Cerebellar nuclear complex (tissue), 1 donor: ENCODE results near the gene RMRP.

Experiments
- DNase-seq, 2 experiments: peaks; one replicate each; lab custom pipeline; 2025; lab: John Stamatoyannopoulos, UW

Gene RMRP

GRCh38 chr9:35611230-35611797 is 46.5 kb downstream of the RMRP start:
- DNase-seq = peak in 1 of 2 experiments; percentile 26

DNA sequence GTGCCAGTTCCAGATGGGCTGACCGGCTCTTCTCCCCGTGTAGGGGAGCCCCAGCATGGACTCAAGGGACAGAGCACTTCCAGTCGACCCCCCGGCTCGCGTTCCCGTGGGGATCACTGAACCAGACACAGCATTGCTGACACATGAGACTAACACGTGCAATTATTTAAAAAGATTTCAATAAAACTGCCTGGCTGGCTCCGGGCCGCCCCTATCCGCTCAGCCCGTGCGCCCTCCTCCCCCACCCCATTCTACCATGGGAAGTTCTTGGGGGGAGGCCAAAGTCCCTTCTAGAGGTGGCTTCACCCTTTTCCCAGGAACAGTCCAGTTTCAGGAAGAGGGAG is 48.0 kb downstream of the RMRP start:
- no peak for DNase-seq

DNA sequence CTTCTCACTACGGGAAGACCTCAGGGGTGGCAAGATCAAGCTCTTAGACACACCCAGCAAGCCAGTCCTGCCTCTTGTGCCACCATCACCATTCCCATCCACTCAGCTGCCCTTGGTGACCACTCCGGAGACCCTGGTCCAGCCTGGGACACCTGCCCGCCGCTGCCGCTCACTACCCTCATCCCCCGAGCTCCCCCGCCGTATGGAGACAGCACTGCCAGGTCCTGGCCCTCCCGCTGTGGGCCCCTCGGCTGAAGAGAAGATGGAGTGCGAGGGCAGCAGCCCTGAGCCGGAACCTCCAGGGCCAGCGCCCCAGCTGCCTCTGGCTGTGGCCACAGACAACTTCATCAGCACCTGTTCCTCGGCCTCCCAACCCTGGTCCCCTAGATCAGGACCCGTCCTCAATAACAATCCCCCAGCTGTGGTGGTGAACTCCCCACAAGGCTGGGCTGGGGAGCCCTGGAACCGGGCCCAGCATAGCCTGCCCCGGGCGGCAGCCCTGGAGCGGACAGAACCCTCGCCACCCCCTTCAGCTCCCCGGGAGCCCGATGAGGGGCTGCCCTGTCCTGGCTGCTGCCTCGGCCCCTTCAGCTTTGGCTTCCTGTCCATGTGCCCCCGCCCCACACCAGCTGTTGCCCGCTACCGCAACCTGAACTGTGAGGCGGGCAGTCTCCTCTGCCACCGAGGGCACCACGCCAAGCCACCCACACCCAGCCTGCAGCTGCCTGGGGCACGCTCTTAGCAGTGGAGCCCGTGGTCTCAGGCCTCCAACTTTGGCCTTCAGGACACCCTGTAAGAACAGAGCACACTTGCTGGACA is 48.6 kb downstream of the RMRP start:
- DNase-seq = no peak

DNA sequence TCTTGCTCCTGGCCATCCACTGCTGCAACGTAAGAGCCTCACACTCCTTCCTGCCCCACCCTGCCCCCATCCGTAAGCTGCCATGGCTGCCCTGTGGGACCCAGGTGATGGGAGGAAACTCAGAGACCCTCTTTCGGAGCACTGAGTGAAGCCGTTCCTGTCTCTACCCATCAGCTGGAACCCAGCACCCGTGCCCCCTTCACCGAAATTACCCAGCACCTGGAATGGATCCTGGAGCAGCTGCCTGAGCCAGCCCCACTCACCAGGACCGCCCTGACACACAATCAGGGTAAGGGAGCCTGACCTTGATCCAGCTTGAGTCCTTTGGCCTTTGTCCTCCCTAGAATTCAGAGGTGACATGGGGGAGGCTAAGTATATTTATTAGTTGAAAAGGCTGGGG is 49.6 kb downstream of the RMRP start:
- no peak for DNase-seq
